Panc1 (cell line): ENCODE results near the gene BBX. TPM values are rescaled to one million over a fixed set of nuclear protein-coding genes. Genes with fewer than 3 reads are reported as not detected.

Source experiments
- ATAC-seq: fragments of 200-7000 bp; cut with Tn5 transposase; 2 replicates; pipeline ENCODE4 v1.9.1; 2020; ENCODE audit warnings: mild to moderate bottlenecking, moderate library complexity
- BruUV-seq: library from RNA; stranded (reverse); fragments of 400-500 nt; replicated peaks from 2 replicates; lab custom pipeline; 2021; lab: Mats Ljungman, UMichigan
- CTCF ChIA-PET: fragments of 300-600 bp; sonication (Branson Sonifier 250); formaldehyde crosslinking; loops from one replicate; lab custom pipeline; 2022; ENCODE audit warnings: antibody characterized with exemption; lab: Charles Lee
- POLR2A ChIA-PET: fragments of 300-600 bp; sonication (Branson Sonifier 250); formaldehyde crosslinking; loops from one replicate; lab custom pipeline; 2022; ENCODE audit warnings: antibody characterized with exemption; lab: Charles Lee
- DNase-seq: peaks from one replicate; pipeline ENCODE4 v3.0.0-alpha.2; 2010; ENCODE audit warnings: low read depth, low spot score
- H3K27ac ChIP-seq: 2 replicates; pipeline ENCODE4 v1.5.1; 2011; ENCODE audit warnings: mild to moderate bottlenecking, low read length, inconsistent platforms
- H3K27me3 ChIP-seq: fragments of 200-500 bp; sonication (Bioruptor generic); 2 replicates; pipeline ENCODE4 v1.6.0; 2014; ENCODE audit warnings: low read length, inconsistent platforms; ENCODE audit not compliant: control insufficient read depth, insufficient read depth
- H3K36me3 ChIP-seq: fragments of 200-500 bp; sonication (Bioruptor generic); 2 replicates; pipeline ENCODE4 v1.5.1; 2014; ENCODE audit warnings: inconsistent platforms, mild to moderate bottlenecking, low read length, moderate library complexity; ENCODE audit not compliant: control insufficient read depth, insufficient read depth
- H3K4me1 ChIP-seq: 2 replicates; pipeline ENCODE4 v1.5.1; 2011; ENCODE audit warnings: inconsistent platforms, mild to moderate bottlenecking, low read length, moderate library complexity; ENCODE audit not compliant: control insufficient read depth, insufficient read depth
- H3K4me3 ChIP-seq, 2 experiments: 2 replicates each; pipeline ENCODE4 v1.5.1; 2011 to 2012; ENCODE audit warnings: low read depth in 2 of 2, low read length in 2 of 2, mild to moderate bottlenecking in 2 of 2, inconsistent platforms in 1 of 2, moderate library complexity in 1 of 2
- H3K9me3 ChIP-seq: fragments of 200-500 bp; sonication (Bioruptor generic); 2 replicates; pipeline ENCODE4 v1.5.1; 2014; ENCODE audit warnings: low read depth, mild to moderate bottlenecking, inconsistent platforms, low read length, moderate library complexity; ENCODE audit not compliant: control insufficient read depth, insufficient read depth
- CTCF ChIP-seq: fragments of 450-650 bp; IDR thresholded peaks from 2 replicates; pipeline ENCODE4 v1.5.1; 2017; ENCODE audit warnings: mild to moderate bottlenecking
- POLR2AphosphoS5 ChIP-seq: IDR thresholded peaks from 2 replicates; pipeline ENCODE4 v1.6.1; 2012; ENCODE audit warnings: mild to moderate bottlenecking, low read depth, low read length, moderate library complexity
- REST ChIP-seq, 2 experiments: IDR thresholded peaks; 2 replicates each; pipeline ENCODE4 v1.6.1; 2011 to 2012; ENCODE audit warnings: low read depth in 2 of 2, control low read depth in 1 of 2, low read length in 1 of 2, mild to moderate bottlenecking in 1 of 2, moderate library complexity in 1 of 2; ENCODE audit not compliant: insufficient read depth in 1 of 2
- SIN3A ChIP-seq: IDR thresholded peaks from 2 replicates; pipeline ENCODE4 v1.6.1; 2012; ENCODE audit warnings: low read depth, mild to moderate bottlenecking, low read length, moderate library complexity, borderline replicate concordance; ENCODE audit not compliant: insufficient read depth
- TCF7L2 ChIP-seq: IDR thresholded peaks from 2 replicates; pipeline ENCODE4 v1.6.1; 2011; ENCODE audit warnings: mild to moderate bottlenecking, low read depth, low read length, inconsistent platforms
- in situ Hi-C: cut with HindIII; loops from 2 replicates; pipeline ENCODE4 v1.10.0; 2016; ENCODE audit warnings: low sequenced_read_pairs, low pct_unique_long_range_greater_than_20kb
- intact Hi-C: fragments of 100-400 bp; cut with micrococcal nuclease; formaldehyde crosslinking; loops from one replicate; pipeline ENCODE4 v1.10.0; 2022; ENCODE audit not compliant: unreplicated experiment
- total RNA-seq: library from RNA; stranded (reverse); gene quantifications from one replicate; pipeline ENCODE4 v1.2.1, GENCODE V29; 2021; ENCODE audit not compliant: unreplicated experiment

BBX gene
- total RNA-seq, 1 experiment from 2014 or later, result 28.5 TPM

GRCh38 chr3:107826727-107827126 lies 304.0 kb downstream of the BBX start:
- Histone ChIP-seq H3K36me3 (no peaks in the 10 kb centered on the region), H3K27me3 (no peaks in the 10 kb centered on the region), H3K9me3 (no peaks in the 10 kb centered on the region), H3K4me1 (no peaks in the 10 kb centered on the region), H3K4me3 (no peak overlapping the region), H3K27ac (no peak overlapping the region)
- ATAC-seq, result no peak
- no TSS peak for BruUV-seq
- TF ChIP-seq TCF7L2 (no peak), SIN3A (no peak), CTCF (no peak), REST (IDR thresholded peaks at IDR 0.05; ENCODE audit: insufficient read depth in 1 of 2, low read depth in 2 of 2, low read length in 1 of 2) (no peak), POLR2AphosphoS5 (no peak)
- DNase-seq, result no peak
- ChIA-PET CTCF (no interaction called here), POLR2A (no interaction called here)
- in situ Hi-C loops, result no loop called here
- intact Hi-C loops, result no loop called here

- no peak overlapping the region for H3K4me3 ChIP-seq
- no peak for DNase-seq
- H3K27me3 ChIP-seq, result no peaks in the 10 kb centered on the region
- no peak overlapping the region for H3K27ac ChIP-seq
- ATAC-seq, result no peak
- POLR2A ChIA-PET, result no interaction called here
- intact Hi-C loops (no loop called here), in situ Hi-C loops (no loop called here)
- BruUV-seq, result no TSS peak
- no peaks in the 10 kb centered on the region for H3K9me3 ChIP-seq
- TF ChIP-seq CTCF, result no peak
- no peak for TF ChIP-seq SIN3A
- no peak for TF ChIP-seq POLR2AphosphoS5
- TF ChIP-seq TCF7L2, result no peak
- TF ChIP-seq REST (IDR thresholded peaks at IDR 0.05; ENCODE audit: insufficient read depth in 1 of 2, low read depth in 2 of 2, low read length in 1 of 2), result no peak
- CTCF ChIA-PET, result interaction anchor here (0.6 kb wide), 1 partner anchor 651 kb away, joined by 4 read pairs; no protein-coding TSS in a partner anchor
- no peaks in the 10 kb centered on the region for H3K36me3 ChIP-seq
- H3K4me1 ChIP-seq, result no peaks in the 10 kb centered on the region
These were observed 306.4 kb downstream of the BBX start for GRCh38 chr3:107829185-107829584.
